ENCODE results near the gene DGKI.

The DGKI gene

DNA sequence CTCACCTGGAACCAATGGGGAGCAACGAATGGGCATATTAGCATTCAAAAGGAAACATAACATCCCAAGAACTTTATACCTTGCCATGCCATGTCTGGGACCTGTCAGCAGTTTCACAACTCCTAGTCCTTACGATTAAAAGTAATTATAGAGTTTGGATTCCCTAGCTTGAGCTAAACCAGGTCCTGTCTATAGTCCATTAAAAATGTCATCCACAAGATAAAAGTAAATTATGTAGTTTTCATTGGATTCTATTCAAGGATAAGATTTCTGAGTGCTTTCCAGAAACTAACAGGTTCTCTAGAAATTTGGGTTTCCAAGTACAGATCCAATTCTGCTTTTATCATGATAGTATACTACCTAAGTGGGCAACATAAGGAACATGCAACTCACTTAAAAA, 339.7 kb downstream of the DGKI start:
- no peak for DNase-seq (ENCODE audit: low spot score)
- in situ Hi-C loops (cut with MboI; ENCODE audit: low sequenced_read_pairs, unreplicated experiment), result no loop called here
- TF ChIP-seq, protein P1, sequence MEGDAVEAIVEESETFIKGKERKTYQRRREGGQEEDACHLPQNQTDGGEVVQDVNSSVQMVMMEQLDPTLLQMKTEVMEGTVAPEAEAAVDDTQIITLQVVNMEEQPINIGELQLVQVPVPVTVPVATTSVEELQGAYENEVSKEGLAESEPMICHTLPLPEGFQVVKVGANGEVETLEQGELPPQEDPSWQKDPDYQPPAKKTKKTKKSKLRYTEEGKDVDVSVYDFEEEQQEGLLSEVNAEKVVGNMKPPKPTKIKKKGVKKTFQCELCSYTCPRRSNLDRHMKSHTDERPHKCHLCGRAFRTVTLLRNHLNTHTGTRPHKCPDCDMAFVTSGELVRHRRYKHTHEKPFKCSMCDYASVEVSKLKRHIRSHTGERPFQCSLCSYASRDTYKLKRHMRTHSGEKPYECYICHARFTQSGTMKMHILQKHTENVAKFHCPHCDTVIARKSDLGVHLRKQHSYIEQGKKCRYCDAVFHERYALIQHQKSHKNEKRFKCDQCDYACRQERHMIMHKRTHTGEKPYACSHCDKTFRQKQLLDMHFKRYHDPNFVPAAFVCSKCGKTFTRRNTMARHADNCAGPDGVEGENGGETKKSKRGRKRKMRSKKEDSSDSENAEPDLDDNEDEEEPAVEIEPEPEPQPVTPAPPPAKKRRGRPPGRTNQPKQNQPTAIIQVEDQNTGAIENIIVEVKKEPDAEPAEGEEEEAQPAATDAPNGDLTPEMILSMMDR (IDR thresholded peaks at IDR 0.05; ENCODE audit: borderline replicate concordance, control extremely low read depth, extremely low read depth, insufficient read depth, missing control alignments), result no peak

DNA sequence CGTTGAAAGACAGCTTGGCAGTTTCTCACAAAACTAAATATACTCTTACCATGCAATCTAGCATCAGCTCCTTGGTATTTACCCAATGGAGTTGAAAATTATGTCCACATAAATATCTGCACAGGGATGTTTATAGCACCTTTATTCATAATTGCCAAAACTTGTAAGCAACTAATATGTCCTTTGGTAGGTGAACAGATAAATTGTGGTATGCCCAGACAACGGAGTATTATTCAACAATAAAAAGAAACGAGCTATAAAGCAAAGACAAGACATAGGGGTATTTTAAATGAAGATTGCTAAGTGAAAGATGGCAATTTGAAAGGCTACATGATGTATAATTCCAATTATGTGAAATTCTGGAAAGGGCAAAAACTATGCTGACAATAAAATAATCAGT, 340.7 kb downstream of the DGKI start:
- TF ChIP-seq, protein P1 (IDR thresholded peaks at IDR 0.05; ENCODE audit: borderline replicate concordance, control extremely low read depth, extremely low read depth, insufficient read depth, missing control alignments), result no peak
- in situ Hi-C loops (cut with MboI; ENCODE audit: low sequenced_read_pairs, unreplicated experiment), result no loop called here
- DNase-seq (ENCODE audit: low spot score), result no peak

DNA sequence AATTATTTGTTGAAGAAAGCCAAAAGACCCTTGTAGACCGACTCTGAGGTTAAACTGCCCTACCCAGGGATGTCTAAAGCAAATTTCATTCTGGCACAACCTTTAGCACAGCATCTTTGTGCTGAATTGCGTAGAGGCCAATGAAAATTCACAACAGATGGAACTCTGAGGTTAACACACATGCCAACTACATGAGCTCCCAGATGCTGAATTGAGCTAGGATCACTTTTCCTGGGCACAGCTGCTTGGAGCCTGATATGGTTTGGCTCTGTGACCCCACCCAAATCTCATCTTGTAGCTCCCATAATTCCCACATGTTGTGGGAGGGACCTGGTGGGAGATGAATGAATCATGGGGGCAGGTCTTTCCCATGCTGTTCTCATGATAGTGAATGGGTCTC, 345.2 kb downstream of the DGKI start:
- TF ChIP-seq, protein P1 (IDR thresholded peaks at IDR 0.05; ENCODE audit: borderline replicate concordance, control extremely low read depth, extremely low read depth, insufficient read depth, missing control alignments), result no peak
- in situ Hi-C loops (cut with MboI; ENCODE audit: low sequenced_read_pairs, unreplicated experiment), result no loop called here
- DNase-seq (ENCODE audit: low spot score), result no peak

DNA sequence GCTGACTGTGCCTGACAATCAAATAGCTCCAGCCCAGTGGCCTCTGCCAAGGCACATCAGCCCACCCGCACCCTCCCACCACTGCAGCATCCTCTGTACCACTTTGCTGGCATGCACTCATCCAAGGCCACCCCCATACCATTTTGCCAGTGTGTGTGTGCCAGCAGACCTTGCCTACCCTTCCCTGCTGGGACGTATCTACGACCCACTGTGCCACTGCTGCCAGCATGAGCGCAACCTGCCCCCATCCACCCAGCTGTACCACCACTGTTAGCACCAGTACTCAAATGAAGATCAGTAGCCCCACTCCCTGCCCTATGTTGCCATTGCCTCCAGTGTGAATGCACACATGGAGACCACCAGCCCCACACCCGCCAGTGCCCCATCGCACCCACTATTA, 353.9 kb downstream of the DGKI start:
- TF ChIP-seq, protein P1 (IDR thresholded peaks at IDR 0.05; ENCODE audit: borderline replicate concordance, control extremely low read depth, extremely low read depth, insufficient read depth, missing control alignments), result no peak
- in situ Hi-C loops (cut with MboI; ENCODE audit: low sequenced_read_pairs, unreplicated experiment), result no loop called here
- no peak for DNase-seq (ENCODE audit: low spot score)

DNA sequence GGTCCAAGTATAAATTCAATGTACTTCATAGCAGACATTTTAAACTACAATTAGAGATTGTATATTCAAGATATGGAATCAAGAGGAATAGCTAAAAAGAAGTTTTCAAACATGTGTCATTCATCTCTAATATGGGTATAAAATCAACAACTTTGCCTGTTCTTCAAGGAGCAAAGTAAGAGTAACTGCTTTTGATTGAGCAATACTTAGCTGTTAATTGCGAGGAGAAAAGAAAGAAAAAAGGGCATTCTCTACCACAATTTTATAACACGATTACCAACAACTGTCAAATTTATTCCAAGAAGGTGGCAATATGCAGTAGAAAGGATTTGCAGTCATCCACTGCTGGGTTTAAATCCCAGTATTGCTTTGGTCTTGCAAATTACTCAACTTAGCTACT, 356.9 kb downstream of the DGKI start:
- in situ Hi-C loops (cut with MboI; ENCODE audit: low sequenced_read_pairs, unreplicated experiment), result no loop called here
- TF ChIP-seq, protein P1 (IDR thresholded peaks at IDR 0.05; ENCODE audit: borderline replicate concordance, control extremely low read depth, extremely low read depth, insufficient read depth, missing control alignments), result no peak
- no peak for DNase-seq (ENCODE audit: low spot score)

DNA sequence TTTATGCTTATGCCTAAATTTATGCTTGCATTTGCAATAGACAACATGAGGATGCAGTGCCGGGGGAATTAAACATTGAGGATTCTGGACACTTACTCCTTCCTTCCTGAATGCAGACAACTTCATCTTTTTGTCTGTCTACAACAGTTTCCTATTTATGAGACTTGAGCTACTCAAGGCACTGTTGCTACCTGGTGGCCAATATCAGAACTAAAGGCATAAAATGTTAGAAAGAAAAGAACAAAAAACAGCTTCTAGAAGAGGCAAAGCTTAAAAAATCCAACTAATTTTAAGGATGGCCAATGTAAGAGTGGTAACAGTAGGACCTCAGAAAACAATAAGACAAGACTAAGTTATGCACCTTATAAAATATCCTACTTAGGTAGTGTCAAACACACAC, 358.7 kb downstream of the DGKI start:
- in situ Hi-C loops (cut with MboI; ENCODE audit: low sequenced_read_pairs, unreplicated experiment), result no loop called here
- TF ChIP-seq, protein P1 (IDR thresholded peaks at IDR 0.05; ENCODE audit: borderline replicate concordance, control extremely low read depth, extremely low read depth, insufficient read depth, missing control alignments), result no peak
- DNase-seq (ENCODE audit: low spot score), result no peak

DNA sequence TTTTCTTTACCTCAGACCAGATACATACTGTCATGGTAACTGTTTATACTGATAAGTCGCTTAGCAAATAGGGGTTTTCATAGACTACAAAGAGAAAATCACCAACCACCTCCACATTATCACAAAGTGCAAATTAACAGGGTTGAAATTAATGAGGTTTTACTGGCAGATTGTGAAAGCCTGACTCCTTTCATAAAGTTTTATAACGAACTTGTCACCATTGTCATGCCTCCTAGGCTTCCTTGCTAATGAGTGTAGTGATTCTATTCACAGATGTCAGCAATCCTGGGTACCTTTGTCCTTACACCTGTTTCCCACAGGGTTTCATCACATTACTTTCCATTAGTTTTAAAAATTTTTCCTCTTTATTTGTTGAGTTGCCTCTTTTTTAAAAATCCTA, 361.0 kb downstream of the DGKI start:
- no peak for DNase-seq (ENCODE audit: low spot score)
- in situ Hi-C loops (cut with MboI; ENCODE audit: low sequenced_read_pairs, unreplicated experiment), result no loop called here
- TF ChIP-seq, protein P1 (IDR thresholded peaks at IDR 0.05; ENCODE audit: borderline replicate concordance, control extremely low read depth, extremely low read depth, insufficient read depth, missing control alignments), result no peak

All from GM13976 (cell line).